H1 (cell line): ENCODE results near the gene HOXA10. TPM values are rescaled to one million over a fixed set of nuclear protein-coding genes. Genes with fewer than 3 reads are reported as not detected.
A peak's percentile ranks its signal among the peaks of the same experiment; 100 is the strongest.

Source experiments
- CTCF ChIA-PET: fragments of 300-600 bp; sonication (Branson Sonifier 250); formaldehyde crosslinking; loops from one replicate; lab custom pipeline; 2021; ENCODE audit not compliant: partially characterized antibody; lab: Charles Lee
- POLR2A ChIA-PET: fragments of 300-600 bp; sonication (Branson Sonifier 250); formaldehyde crosslinking; loops from one replicate; lab custom pipeline; 2021; ENCODE audit warnings: inconsistent platforms; ENCODE audit not compliant: partially characterized antibody; lab: Charles Lee
- DNase-seq, 2 experiments: peaks; one replicate each; pipeline versions ENCODE4 v3.0.0 to v3.0.0-alpha.2; 2010 to 2022; ENCODE audit warnings: low spot score in 2 of 2, low read depth in 1 of 2, mixed read lengths in 1 of 2
- FAIRE-seq: peaks from 2 replicates; lab custom pipeline; 2011; peaks lifted over from hg19 to GRCh38; lab: Jason Lieb, UNC
- H2AFZ ChIP-seq: 2 replicates; pipeline ENCODE4 v1.8.1; 2012; ENCODE audit warnings: low read length, inconsistent platforms
- H2AK5ac ChIP-seq: 2 replicates; pipeline ENCODE4 v1.6.1; 2013; ENCODE audit warnings: low read depth, low read length
- H2BK120ac ChIP-seq: replicated peaks from 2 replicates; pipeline ENCODE3; 2013; ENCODE audit warnings: low read depth, low read length, inconsistent platforms
- H2BK12ac ChIP-seq: 2 replicates; pipeline ENCODE4 v1.6.1; 2013; ENCODE audit warnings: low read depth, low read length
- H2BK15ac ChIP-seq: 2 replicates; pipeline ENCODE4 v1.6.1; 2013; ENCODE audit warnings: low read length
- H2BK20ac ChIP-seq: 2 replicates; pipeline ENCODE4 v1.6.1; 2013; ENCODE audit warnings: low read length
- H2BK5ac ChIP-seq: 2 replicates; pipeline ENCODE4 v1.6.1; 2013; ENCODE audit warnings: low read depth, low read length
- H3K14ac ChIP-seq: 2 replicates; pipeline ENCODE4 v1.6.1; 2013; ENCODE audit warnings: inconsistent platforms; ENCODE audit not compliant: insufficient read length
- H3K18ac ChIP-seq: 2 replicates; pipeline ENCODE4 v1.6.1; 2013; ENCODE audit warnings: low read length; ENCODE audit errors: extremely low read depth
- H3K23ac ChIP-seq: 2 replicates; pipeline ENCODE4 v1.6.1; 2013; ENCODE audit warnings: inconsistent platforms; ENCODE audit not compliant: insufficient read length
- H3K23me2 ChIP-seq: 2 replicates; pipeline ENCODE4 v1.6.1; 2013; ENCODE audit warnings: low read depth, low read length
- H3K27ac ChIP-seq: 2 replicates; pipeline ENCODE4 v1.6.1; 2011; ENCODE audit warnings: low read depth, low read length, inconsistent platforms
- H3K27me3 ChIP-seq, 4 experiments: replicated peaks in 1 of 4; 1 replicate in 1 of 4; 2 replicates in 3 of 4; pipeline versions ENCODE4 v1.6.1 to v1.8.1; 2011 to 2013; ENCODE audit warnings: low read length in 3 of 4, mild to moderate bottlenecking in 3 of 4, inconsistent platforms in 2 of 4, mixed read lengths in 2 of 4, moderate library complexity in 1 of 4; ENCODE audit not compliant: control insufficient read depth in 3 of 4, insufficient read depth in 3 of 4; ENCODE audit errors: extremely low read depth in 1 of 4
- H3K36me3 ChIP-seq, 4 experiments: 2 replicates each; pipeline versions ENCODE4 v1.6.1 to v1.8.1; 2011 to 2013; ENCODE audit warnings: mild to moderate bottlenecking in 4 of 4, low read length in 3 of 4, moderate library complexity in 2 of 4, control low read depth in 1 of 4, inconsistent platforms in 1 of 4; ENCODE audit not compliant: insufficient read depth in 4 of 4, control insufficient read depth in 2 of 4
- H3K4ac ChIP-seq: replicated peaks from 2 replicates; pipeline ENCODE3; 2013; ENCODE audit warnings: low read length, low read depth, mixed read lengths, inconsistent platforms; ENCODE audit not compliant: insufficient read length
- H3K4me1 ChIP-seq, 4 experiments: replicated peaks in 1 of 4; 1 replicate in 1 of 4; 2 replicates in 3 of 4; pipeline versions ENCODE4 v1.6.1 to v1.8.1; 2011 to 2013; ENCODE audit warnings: low read length in 3 of 4, inconsistent platforms in 2 of 4, mixed read lengths in 1 of 4; ENCODE audit not compliant: insufficient read depth in 4 of 4, control insufficient read depth in 3 of 4
- H3K4me2 ChIP-seq, 2 experiments: 2 replicates each; pipeline versions ENCODE4 v1.6.1 to v1.8.1; 2011 to 2013; ENCODE audit warnings: low read depth in 2 of 2, low read length in 2 of 2, control low read depth in 1 of 2, inconsistent platforms in 1 of 2, mild to moderate bottlenecking in 1 of 2; ENCODE audit not compliant: insufficient read depth in 1 of 2
- H3K4me3 ChIP-seq, 4 experiments: fragments of 200-600, 300-600 bp in 1 of 4; sonication (generic), shearing (Covaris generic), sonication (Bioruptor Twin) in 1 of 4; 2 replicates each; pipeline versions ENCODE4 v1.5.1 to v1.8.1; 2011 to 2016; ENCODE audit warnings: low read length in 4 of 4, low read depth in 3 of 4, control low read depth in 2 of 4, inconsistent platforms in 2 of 4, mild to moderate bottlenecking in 2 of 4, mixed read lengths in 1 of 4, moderate library complexity in 1 of 4; ENCODE audit not compliant: insufficient read depth in 2 of 4; ENCODE audit errors: extremely low read depth in 1 of 4
- H3K56ac ChIP-seq: replicated peaks from 2 replicates; pipeline ENCODE3; 2013; ENCODE audit warnings: low read depth, mild to moderate bottlenecking, mixed read lengths, low read length, inconsistent platforms; ENCODE audit not compliant: insufficient read length
- H3K79me1 ChIP-seq: 2 replicates; pipeline ENCODE4 v1.6.1; 2013; ENCODE audit warnings: low read depth, low read length, control low read depth
- H3K79me2 ChIP-seq, 2 experiments: 2 replicates each; pipeline versions ENCODE4 v1.6.1 to v1.8.1; 2012 to 2013; ENCODE audit warnings: low read length in 2 of 2, mild to moderate bottlenecking in 2 of 2, inconsistent platforms in 1 of 2; ENCODE audit not compliant: insufficient read depth in 2 of 2, control insufficient read depth in 1 of 2
- H3K9ac ChIP-seq, 4 experiments: replicated peaks in 1 of 4; 1 replicate in 1 of 4; 2 replicates in 3 of 4; pipeline versions ENCODE4 v1.6.1 to v1.8.1; 2011 to 2013; ENCODE audit warnings: low read depth in 3 of 4, low read length in 3 of 4, control low read depth in 2 of 4, mild to moderate bottlenecking in 2 of 4, moderate library complexity in 2 of 4, inconsistent platforms in 1 of 4; ENCODE audit errors: extremely low read depth in 1 of 4
- H3K9me3 ChIP-seq, 2 experiments: 2 replicates each; pipeline versions ENCODE4 v1.6.1 to v1.8.1; 2012 to 2013; ENCODE audit warnings: mild to moderate bottlenecking in 2 of 2, moderate library complexity in 2 of 2, control low read depth in 1 of 2, inconsistent platforms in 1 of 2, low read depth in 1 of 2, low read length in 1 of 2, mixed read lengths in 1 of 2; ENCODE audit not compliant: insufficient read depth in 2 of 2
- H4K20me1 ChIP-seq, 2 experiments: replicated peaks in 1 of 2; 2 replicates each; pipeline versions ENCODE3 to v1.8.1; 2011 to 2013; ENCODE audit warnings: inconsistent platforms in 2 of 2, low read length in 2 of 2, mild to moderate bottlenecking in 1 of 2; ENCODE audit not compliant: insufficient read depth in 2 of 2, control insufficient read depth in 1 of 2
- H4K5ac ChIP-seq: 2 replicates; pipeline ENCODE4 v1.6.1; 2013; ENCODE audit warnings: low read length, low read depth, mixed read lengths, inconsistent platforms; ENCODE audit not compliant: insufficient read length
- H4K8ac ChIP-seq: 2 replicates; pipeline ENCODE4 v1.8.0; 2013; ENCODE audit warnings: mild to moderate bottlenecking, moderate library complexity, low read length, inconsistent platforms; ENCODE audit not compliant: insufficient read depth; ENCODE audit errors: extremely low read depth
- H4K91ac ChIP-seq: replicated peaks from 2 replicates; pipeline ENCODE3; 2013; ENCODE audit warnings: low read length, mixed read lengths, inconsistent platforms; ENCODE audit not compliant: insufficient read length
- ATF3 ChIP-seq: IDR thresholded peaks from 2 replicates; pipeline ENCODE4 v1.6.1; 2011; ENCODE audit warnings: low read depth, mild to moderate bottlenecking, low read length; ENCODE audit not compliant: insufficient read depth
- CBX8 ChIP-seq: fragments of 300-800, 300-1000 bp; sonication (generic); IDR thresholded peaks from 2 replicates; pipeline ENCODE4 v1.7.1; 2016; ENCODE audit warnings: low read depth, low read length, borderline replicate concordance
- CTBP2 ChIP-seq: IDR thresholded peaks from 2 replicates; pipeline ENCODE4 v1.7.0; 2011; ENCODE audit warnings: borderline replicate concordance, mild to moderate bottlenecking, moderate library complexity, mixed read lengths, low read length; ENCODE audit not compliant: insufficient read depth, insufficient read length
- POLR2A ChIP-seq, 2 experiments: IDR thresholded peaks; 1 replicate in 1 of 2; 2 replicates in 1 of 2; pipeline ENCODE4 v1.6.1; 2011; ENCODE audit warnings: low read depth in 2 of 2, low read length in 2 of 2, mild to moderate bottlenecking in 2 of 2; ENCODE audit errors: control extremely low read depth in 1 of 2
- SIN3A ChIP-seq, 2 experiments: IDR thresholded peaks in 1 of 2; conservative IDR thresholded peaks in 1 of 2; 2 replicates each; pipeline ENCODE4 v1.6.1; 2011 to 2012; ENCODE audit warnings: low read length in 2 of 2, improper control_type of control experiment in 1 of 2, low read depth in 1 of 2, mild to moderate bottlenecking in 1 of 2
- WGBS, 2 experiments: shearing (Covaris generic) in 1 of 2; methylation state at CpG; one replicate each; pipeline versions ENCODE4 v1.1.6 to v1.1.7; 2013 to 2015; ENCODE audit warnings: low lambda C conversion rate in 2 of 2, mixed read lengths in 2 of 2, inconsistent platforms in 1 of 2, low coverage in 1 of 2, missing lambda C conversion rate in 1 of 2; ENCODE audit not compliant: insufficient replicate concordance in 2 of 2, insufficient coverage in 1 of 2, insufficient read length in 1 of 2; ENCODE audit errors: extremely low coverage in 1 of 2, missing lambda C conversion rate in 1 of 2; 5-methylcytosine and 5-hydroxymethylcytosine counted together
- polyA plus RNA-seq, 7 experiments: library from polyadenylated mRNA; depleted of rRNA in 3 of 7; stranded (reverse) in 5 of 7; unstranded in 2 of 7; fragments of >200 nt in 5 of 7; fragments of 200-250 nt in 2 of 7; gene quantifications; 1 replicate in 5 of 7; 2 replicates in 1 of 7; 4 replicates in 1 of 7; pipeline versions ENCODE4 v1.2.1 to v1.2.3, GENCODE V29; 2011 to 2013; ENCODE audit warnings: missing spikeins in 2 of 7, mixed read lengths in 2 of 7
- total RNA-seq: library from RNA; stranded (reverse); fragmentation: NEBNext Ultra II Directional; extraction: Animal tissue kit (Norgen Biotek cat#: 25700); gene quantifications from 2 replicates; pipeline ENCODE4 v1.2.1, GENCODE V29; 2021

The HOXA10 gene
- total and polyA plus RNA-seq, 2 of the 8 experiments (the other 6 are each of a cell fraction or from before 2014, with no cell fraction given): not detected

- H2BK120ac ChIP-seq: no peak overlapping the region
- no peak overlapping the region for H3K27ac ChIP-seq
- H3K14ac ChIP-seq: no peak overlapping the region
- no peak overlapping the region for H2BK5ac ChIP-seq
- FAIRE-seq (no peak), DNase-seq (no peak)
- no peak overlapping the region for H3K4me2 ChIP-seq
- peaks cover 100% of the 10 kb centered on the region in 4 experiments for H3K27me3 ChIP-seq
- no peak overlapping the region for H2AK5ac ChIP-seq
- no peak overlapping the region for H4K8ac ChIP-seq
- H2BK20ac ChIP-seq: no peak overlapping the region
- CTCF ChIA-PET: interaction anchor here (1.1 kb wide), 1 partner anchor 39 kb away, joined by 3 read pairs; no protein-coding TSS in a partner anchor
- H2BK15ac ChIP-seq: no peak overlapping the region
- no peak overlapping the region for H3K18ac ChIP-seq
- 34% methylated on average over 7 of the region's 7 CpGs; no CpG with 5 or more reads in 1 of the 2 experiments for WGBS, 2 experiments
- POLR2A ChIA-PET: no interaction called here
- no peak overlapping the region for H4K5ac ChIP-seq
- peaks cover 29 to 32% of the 10 kb centered on the region in 2 experiments for H4K20me1 ChIP-seq
- no peak overlapping the region for H3K23ac ChIP-seq
- no peak overlapping the region for H2AFZ ChIP-seq
- no peak overlapping the region for H3K9ac ChIP-seq
- H3K9me3 ChIP-seq: no peaks in the 10 kb centered on the region
- peaks cover 0 to 2% (median 0%) of the 10 kb centered on the region in 4 experiments; a peak in 1 of 7 replicates for H3K4me1 ChIP-seq
- H3K23me2 ChIP-seq: no peaks in the 10 kb centered on the region; the same call in 1 of the 2 replicates
- no peak overlapping the region for H3K4me3 ChIP-seq
- no peaks in the 10 kb centered on the region for H3K36me3 ChIP-seq
- no peak overlapping the region for H4K91ac ChIP-seq
- no peak overlapping the region for H3K4ac ChIP-seq
- no peak overlapping the region for H3K56ac ChIP-seq
- no peaks in the 10 kb centered on the region for H3K79me1 ChIP-seq
- H3K79me2 ChIP-seq: no peaks in the 10 kb centered on the region
- TF ChIP-seq CBX8 (peak; percentile 53; the same call in 1 of the 2 replicates), SIN3A (conservative IDR thresholded peaks at IDR 0.05 in 1 of 2, IDR thresholded peaks at IDR 0.05 in 1 of 2; ENCODE audit: low read depth in 1 of 2, low read length in 2 of 2) (no peak), ATF3 (no peak), POLR2A (IDR thresholded peaks at IDR 0.05; ENCODE audit: control extremely low read depth in 1 of 2, low read depth in 2 of 2, low read length in 2 of 2) (no peak), CTBP2 (no peak)
- TF ChIP-seq, all 59 proteins: peak for 1
- no peak overlapping the region for H2BK12ac ChIP-seq
Measured at GRCh38 chr7:27121684-27122076, 52.4 kb downstream of the HOXA10 start.
